Right renal pelvis (tissue), 4 donors: ENCODE measurements around the gene ATG2A. TPM values are rescaled to one million over a fixed set of nuclear protein-coding genes. Genes with fewer than 3 reads are reported as not detected.

Source experiments
- DNase-seq, 4 donors: peaks; one replicate each; pipeline ENCODE4 v3.0.0-alpha.2; 2013; ENCODE audit warnings: low read depth in 4 of 4, low spot score in 3 of 4, missing footprints in 1 of 4
- polyA plus RNA-seq, 4 donors: library from polyadenylated mRNA; unstranded; fragments of 120-200 nt; gene quantifications; one replicate each; pipeline ENCODE4 v1.2.1, GENCODE V29; 2013; ENCODE audit not compliant: insufficient read length in 4 of 4

Gene ATG2A
- polyA plus RNA-seq, 4 donors, result 15.5 to 25.9 (median 16.5) TPM

DNA sequence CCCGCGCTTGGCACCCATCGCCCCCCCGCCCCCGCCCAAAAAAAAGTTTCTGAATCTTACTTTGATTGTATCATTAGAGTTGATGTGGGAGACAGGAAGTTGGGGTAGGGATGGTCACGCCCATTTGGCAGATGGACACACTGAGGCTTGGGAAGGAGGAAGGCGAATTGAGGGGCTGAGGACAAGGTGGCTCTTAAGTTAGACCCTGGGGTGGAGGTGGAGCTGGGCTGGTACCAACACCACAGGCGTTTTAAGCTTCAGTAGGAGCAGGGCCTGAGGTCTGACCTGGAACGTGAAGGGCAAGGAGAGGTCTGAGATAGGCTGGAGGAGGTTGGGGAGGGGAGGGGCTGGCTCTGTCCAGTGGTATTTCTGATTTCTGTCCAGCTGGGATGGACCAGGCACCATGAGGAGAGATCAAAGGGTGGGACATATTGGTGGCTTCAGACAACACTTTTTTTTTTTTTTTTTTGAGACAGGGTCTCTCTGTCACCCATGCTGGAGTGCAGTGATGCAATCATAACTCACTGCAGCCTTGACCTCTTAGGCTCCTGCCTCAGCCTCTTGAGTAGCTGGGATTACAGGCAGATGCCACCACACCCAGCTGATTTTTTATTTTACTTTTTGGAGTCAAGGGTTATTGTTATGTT, 71.8 kb downstream of the ATG2A start:
- no peak for DNase-seq

Other genes with a start within 250 kb of the ATG2A start
- 10 to 100 TPM; 15.5 to 27.8 (median 17.0) TPM for gene NRXN2, start 194.0 kb downstream of the ATG2A start, polyA plus RNA-seq
- gene RASGRP2, start 173.1 kb downstream of the ATG2A start, polyA plus RNA-seq, result 1 to 10 TPM; 3.3 to 6.4 (median 5.4) TPM
- 1 to 10 TPM; 1.5 to 3.0 (median 2.5) TPM for gene PYGM, start 157.2 kb downstream of the ATG2A start, polyA plus RNA-seq
- 100 to 1,000 TPM; 304 to 417 (median 318) TPM for gene SF1, start 138.7 kb downstream of the ATG2A start, polyA plus RNA-seq
- 10 to 100 TPM; 21.4 to 21.5 (median 21.4) TPM for gene MAP4K2, start 114.0 kb downstream of the ATG2A start, polyA plus RNA-seq
- gene MEN1, start 106.7 kb downstream of the ATG2A start, polyA plus RNA-seq, result 10 to 100 TPM; 35.0 to 46.6 (median 40.6) TPM
- 1 to 10 TPM; 4.4 to 7.1 (median 5.4) TPM for gene CDC42BPG, start 72.6 kb downstream of the ATG2A start, polyA plus RNA-seq
- gene EHD1, start 38.6 kb downstream of the ATG2A start, polyA plus RNA-seq, result 10 to 100 TPM; 54.1 to 69.5 (median 60.5) TPM
- gene PPP2R5B, start 7.5 kb upstream of the ATG2A start, polyA plus RNA-seq, result 10 to 100 TPM; 14.9 to 18.8 (median 17.9) TPM
- gene GPHA2, start 18.7 kb upstream of the ATG2A start, polyA plus RNA-seq, result 1 to 10 TPM in 3 of 4 donors, under 1 TPM in 1; 0.54 to 2.8 (median 1.9) TPM
- 1 to 10 TPM in 2 of 4 donors, under 1 TPM in 2; 0.80 to 1.5 (median 1.00) TPM for gene MAJIN, start 54.9 kb upstream of the ATG2A start, polyA plus RNA-seq
- 1 to 10 TPM; 3.2 to 3.5 (median 3.3) TPM for gene BATF2, start 79.8 kb upstream of the ATG2A start, polyA plus RNA-seq
- gene ARL2, start 97.0 kb upstream of the ATG2A start, polyA plus RNA-seq, result 10 to 100 TPM; 52.3 to 70.2 (median 59.7) TPM
- gene SNX15, start 110.2 kb upstream of the ATG2A start, polyA plus RNA-seq, result 10 to 100 TPM; 31.1 to 33.5 (median 31.9) TPM
- gene SAC3D1, start 124.0 kb upstream of the ATG2A start, polyA plus RNA-seq, result 10 to 100 TPM; 11.6 to 16.2 (median 12.6) TPM
- 10 to 100 TPM; 12.0 to 16.2 (median 13.1) TPM for gene NAALADL1, start 141.3 kb upstream of the ATG2A start, polyA plus RNA-seq
- 10 to 100 TPM; 15.6 to 21.7 (median 18.7) TPM for gene CDCA5, start 166.8 kb upstream of the ATG2A start, polyA plus RNA-seq
- gene ZFPL1, start 167.0 kb upstream of the ATG2A start, polyA plus RNA-seq, result 10 to 100 TPM; 31.8 to 38.9 (median 32.7) TPM
- 100 to 1,000 TPM in 1 of 4 donors, 10 to 100 TPM in 3; 90.9 to 148 (median 99.2) TPM for gene VPS51, start 179.0 kb upstream of the ATG2A start, polyA plus RNA-seq
- gene TM7SF2, start 194.7 kb upstream of the ATG2A start, polyA plus RNA-seq, result 10 to 100 TPM; 77.6 to 95.7 (median 87.9) TPM
- 10 to 100 TPM in 1 of 4 donors, 1 to 10 TPM in 3; 6.5 to 11.4 (median 6.9) TPM for gene ZNHIT2, start 200.5 kb upstream of the ATG2A start, polyA plus RNA-seq
- gene FAU, start 204.9 kb upstream of the ATG2A start, polyA plus RNA-seq, result 100 to 1,000 TPM; 558 to 873 (median 611) TPM
- 10 to 100 TPM; 61.8 to 66.5 (median 64.0) TPM for gene MRPL49, start 205.1 kb upstream of the ATG2A start, polyA plus RNA-seq
- 10 to 100 TPM; 47.0 to 54.9 (median 51.0) TPM for gene SYVN1, start 217.3 kb upstream of the ATG2A start, polyA plus RNA-seq